Activated CD4-positive, alpha-beta T cell treated with anti-CD3 and anti-CD28 coated beads, Interleukin-2, Interleukin-4, amounts not matched to agents 100 ng/mL and 50 ng/mL, durations not matched to agents 16 hours and 8 hours (primary cell): ENCODE measurements around the gene ZC3HAV1L.
"Not testable (repeated sequence)": the region's sequence is repeated elsewhere in the genome, so short reads cannot be mapped to it uniquely, and the experiment has no call there.

ENCODE experiments used
- DNase-seq: peaks from one replicate; pipeline ENCODE4 v3.0.0-alpha.2; 2020; ENCODE audit warnings: low spot score

The ZC3HAV1L gene

GRCh38 chr7:139035586-139036353 lies at the start of gene ZC3HAV1L:
Gene ZC3HAV1L (minus strand): TSS chr7:139036042. CDS start chr7:139036017, 25 bp downstream.
- peak; percentile 74 for DNase-seq

- DNase-seq, result no peak
Measured at GRCh38 chr7:139084709-139085108, 48.9 kb upstream of the ZC3HAV1L start.

- DNase-seq, result no peak
Measured at GRCh38 chr7:139081584-139081983, 45.7 kb upstream of the ZC3HAV1L start.

- DNase-seq, result no peak
Measured at GRCh38 chr7:139080905-139081304, 45.1 kb upstream of the ZC3HAV1L start.

GRCh38 chr7:139079861-139080260 lies 44.0 kb upstream of the ZC3HAV1L start:
- DNase-seq, result no peak

GRCh38 chr7:139078911-139079310 lies 43.1 kb upstream of the ZC3HAV1L start:
- no peak for DNase-seq

- no peak for DNase-seq
Measured at GRCh38 chr7:139078399-139078798, 42.6 kb upstream of the ZC3HAV1L start.

GRCh38 chr7:139077706-139078105 lies 41.9 kb upstream of the ZC3HAV1L start:
- not testable (repeated sequence) for DNase-seq

- no peak for DNase-seq
Measured at GRCh38 chr7:139075871-139076686, 40.2 kb upstream of the ZC3HAV1L start.

GRCh38 chr7:139075031-139075652 lies 39.3 kb upstream of the ZC3HAV1L start:
- peak; percentile 84 for DNase-seq

GRCh38 chr7:139072796-139073195 lies 37.0 kb upstream of the ZC3HAV1L start:
- no peak for DNase-seq

GRCh38 chr7:139071680-139072079 lies 35.8 kb upstream of the ZC3HAV1L start:
- no peak for DNase-seq

GRCh38 chr7:139068544-139069399 lies 32.9 kb upstream of the ZC3HAV1L start:
- DNase-seq, result no peak

- no peak for DNase-seq
Measured at GRCh38 chr7:139066315-139066714, 30.5 kb upstream of the ZC3HAV1L start.

GRCh38 chr7:139065323-139065722 lies 29.5 kb upstream of the ZC3HAV1L start:
- no peak for DNase-seq

- no peak for DNase-seq
Measured at GRCh38 chr7:139061416-139061815, 25.6 kb upstream of the ZC3HAV1L start.

GRCh38 chr7:139060695-139061237 lies 24.9 kb upstream of the ZC3HAV1L start:
- no peak for DNase-seq

- DNase-seq, result no peak
Measured at GRCh38 chr7:139059905-139060304, 24.1 kb upstream of the ZC3HAV1L start.

GRCh38 chr7:139058943-139059342 lies 23.1 kb upstream of the ZC3HAV1L start:
- no peak for DNase-seq

GRCh38 chr7:139055674-139056073 lies 19.8 kb upstream of the ZC3HAV1L start:
- DNase-seq, result no peak

GRCh38 chr7:139054656-139055055 lies 18.8 kb upstream of the ZC3HAV1L start:
- not testable (repeated sequence) for DNase-seq
